ENCODE data around the gene ANK3. TPM values are rescaled to one million over a fixed set of nuclear protein-coding genes. Genes with fewer than 3 reads are reported as not detected.
A peak's percentile ranks its signal among the peaks of the same experiment; 100 is the strongest.

The ANK3 gene
- total RNA-seq, 1 experiment from 2014 or later, result 15.3 TPM

DNA sequence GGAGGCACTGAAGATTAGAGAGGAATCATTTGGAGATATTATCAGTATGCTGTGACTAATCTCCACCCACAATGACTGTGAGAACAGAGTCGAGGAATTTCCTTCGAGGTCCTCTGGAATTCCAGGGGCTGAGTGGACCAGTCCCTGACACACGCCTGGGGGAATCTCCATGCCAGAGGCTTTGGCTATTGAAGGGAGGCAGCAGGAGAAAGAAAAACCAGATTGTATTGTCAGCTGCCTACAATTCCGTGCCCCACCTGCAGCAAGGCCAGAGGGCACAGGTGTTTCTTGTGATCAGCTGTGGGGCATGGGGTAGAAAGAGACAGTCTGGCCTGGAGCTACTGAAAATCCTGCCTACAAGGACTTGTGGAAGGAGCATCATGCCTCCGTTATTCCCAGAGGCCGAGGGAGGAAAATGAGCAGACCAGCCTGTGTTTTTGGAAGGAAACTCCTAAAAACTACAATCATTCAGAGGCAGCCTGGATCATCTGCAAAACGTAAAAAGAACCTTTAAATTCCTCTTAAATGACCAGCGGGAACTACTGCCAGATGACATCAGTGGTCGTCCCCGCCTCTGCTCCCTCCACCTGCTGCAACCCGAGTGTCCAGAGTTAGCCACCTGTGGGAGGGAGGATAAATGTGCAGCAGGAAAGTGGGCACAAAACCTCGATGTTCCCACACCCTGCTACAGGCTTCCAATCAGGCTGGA lies 25.4 kb upstream of the ANK3 start:
- Histone ChIP-seq H3K27ac (ENCODE audit: low read depth, low read length) (no peak overlapping the region), H3K9me3 (ENCODE audit: control insufficient read depth in 1 of 2, insufficient read depth in 1 of 2, low read depth in 1 of 2, low read length in 2 of 2) (no peaks in the 10 kb centered on the region)
- intact Hi-C loops (cut with micrococcal nuclease), result no loop called here

More for the DNA sequence above, 25.4 kb upstream of the ANK3 start:
- no TSS peak for BruUV-seq (replicated peaks)
- Histone ChIP-seq H2AFZ (ENCODE audit: low read depth, low read length, poor library complexity, severe bottlenecking) (no peak overlapping the region), H3K9ac (ENCODE audit: low read length) (no peak overlapping the region), H3K4me1 (ENCODE audit: control insufficient read depth in 1 of 2, insufficient read depth in 2 of 2, low read length in 2 of 2) (peaks cover 3 to 20% of the 10 kb centered on the region in 2 experiments; a peak in 3 of 4 replicates), H4K20me1 (ENCODE audit: insufficient read depth) (no peaks in the 10 kb centered on the region), H3K4me2 (ENCODE audit: low read length) (peak overlapping the region; percentile 41), H3K79me2 (ENCODE audit: insufficient read depth, low read length) (no peaks in the 10 kb centered on the region), H3K36me3 (ENCODE audit: control insufficient read depth in 1 of 2, insufficient read depth in 2 of 2, low read length in 2 of 2) (no peaks in the 10 kb centered on the region), H3K4me3 (replicated peaks in 1 of 2; ENCODE audit: low read depth in 1 of 2, low read length in 2 of 2) (no peak overlapping the region), H3K27me3 (ENCODE audit: insufficient read depth, low read length) (no peaks in the 10 kb centered on the region), H3K9me2 (ENCODE audit: insufficient read depth) (no peaks in the 10 kb centered on the region)
- ChIA-PET POLR2A (no interaction called here), RAD21 (ENCODE audit: low non-redundant PET in 1 of 2, low total read pairs in 2 of 2, uncharacterized antibody in 2 of 2, unreplicated experiment in 2 of 2) (no interaction called here), CTCF (no interaction called here)
- TF ChIP-seq ZNF274 (IDR thresholded peaks at IDR 0.05; ENCODE audit: low read depth, low read length) (no peak), EZH2 (IDR thresholded peaks at IDR 0.05) (no peak), SRF (IDR thresholded peaks at IDR 0.05; ENCODE audit: low read depth) (no peak), ZFX (IDR thresholded peaks at IDR 0.05) (no peak), RAD21 (IDR thresholded peaks at IDR 0.05; ENCODE audit: low read depth) (no peak), CEBPB (IDR thresholded peaks at IDR 0.05; ENCODE audit: low read depth) (no peak), REST (IDR thresholded peaks at IDR 0.05; ENCODE audit: low read depth) (no peak)
- TF ChIP-seq, protein P1, sequence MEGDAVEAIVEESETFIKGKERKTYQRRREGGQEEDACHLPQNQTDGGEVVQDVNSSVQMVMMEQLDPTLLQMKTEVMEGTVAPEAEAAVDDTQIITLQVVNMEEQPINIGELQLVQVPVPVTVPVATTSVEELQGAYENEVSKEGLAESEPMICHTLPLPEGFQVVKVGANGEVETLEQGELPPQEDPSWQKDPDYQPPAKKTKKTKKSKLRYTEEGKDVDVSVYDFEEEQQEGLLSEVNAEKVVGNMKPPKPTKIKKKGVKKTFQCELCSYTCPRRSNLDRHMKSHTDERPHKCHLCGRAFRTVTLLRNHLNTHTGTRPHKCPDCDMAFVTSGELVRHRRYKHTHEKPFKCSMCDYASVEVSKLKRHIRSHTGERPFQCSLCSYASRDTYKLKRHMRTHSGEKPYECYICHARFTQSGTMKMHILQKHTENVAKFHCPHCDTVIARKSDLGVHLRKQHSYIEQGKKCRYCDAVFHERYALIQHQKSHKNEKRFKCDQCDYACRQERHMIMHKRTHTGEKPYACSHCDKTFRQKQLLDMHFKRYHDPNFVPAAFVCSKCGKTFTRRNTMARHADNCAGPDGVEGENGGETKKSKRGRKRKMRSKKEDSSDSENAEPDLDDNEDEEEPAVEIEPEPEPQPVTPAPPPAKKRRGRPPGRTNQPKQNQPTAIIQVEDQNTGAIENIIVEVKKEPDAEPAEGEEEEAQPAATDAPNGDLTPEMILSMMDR (IDR thresholded peaks at IDR 0.05 in 2 of 3, conservative IDR thresholded peaks at IDR 0.05 in 1 of 3; ENCODE audit: borderline replicate concordance in 1 of 3, insufficient read depth in 1 of 3, low read depth in 2 of 3, low read length in 2 of 3), result no peak
- TF ChIP-seq, protein P2, sequence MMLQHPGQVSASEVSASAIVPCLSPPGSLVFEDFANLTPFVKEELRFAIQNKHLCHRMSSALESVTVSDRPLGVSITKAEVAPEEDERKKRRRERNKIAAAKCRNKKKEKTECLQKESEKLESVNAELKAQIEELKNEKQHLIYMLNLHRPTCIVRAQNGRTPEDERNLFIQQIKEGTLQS (IDR thresholded peaks at IDR 0.05), result no peak
- no peak for DNase-seq (ENCODE audit: low read depth, low spot score)
- ATAC-seq, result peak; percentile 65
